ENCODE data around the gene KNDC1.

The KNDC1 gene

GRCh38 chr10:133239990-133240389 is 80.0 kb downstream of the KNDC1 start:
- TF ChIP-seq, protein P1, sequence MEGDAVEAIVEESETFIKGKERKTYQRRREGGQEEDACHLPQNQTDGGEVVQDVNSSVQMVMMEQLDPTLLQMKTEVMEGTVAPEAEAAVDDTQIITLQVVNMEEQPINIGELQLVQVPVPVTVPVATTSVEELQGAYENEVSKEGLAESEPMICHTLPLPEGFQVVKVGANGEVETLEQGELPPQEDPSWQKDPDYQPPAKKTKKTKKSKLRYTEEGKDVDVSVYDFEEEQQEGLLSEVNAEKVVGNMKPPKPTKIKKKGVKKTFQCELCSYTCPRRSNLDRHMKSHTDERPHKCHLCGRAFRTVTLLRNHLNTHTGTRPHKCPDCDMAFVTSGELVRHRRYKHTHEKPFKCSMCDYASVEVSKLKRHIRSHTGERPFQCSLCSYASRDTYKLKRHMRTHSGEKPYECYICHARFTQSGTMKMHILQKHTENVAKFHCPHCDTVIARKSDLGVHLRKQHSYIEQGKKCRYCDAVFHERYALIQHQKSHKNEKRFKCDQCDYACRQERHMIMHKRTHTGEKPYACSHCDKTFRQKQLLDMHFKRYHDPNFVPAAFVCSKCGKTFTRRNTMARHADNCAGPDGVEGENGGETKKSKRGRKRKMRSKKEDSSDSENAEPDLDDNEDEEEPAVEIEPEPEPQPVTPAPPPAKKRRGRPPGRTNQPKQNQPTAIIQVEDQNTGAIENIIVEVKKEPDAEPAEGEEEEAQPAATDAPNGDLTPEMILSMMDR (IDR thresholded peaks at IDR 0.05; ENCODE audit: low read depth, low read length, missing control alignments) = no peak
- H3K4me3 ChIP-seq (replicated peaks; ENCODE audit: low read depth, low read length) = no peak overlapping the region
- DNase-seq (ENCODE audit: extremely low read depth, low read depth) = no peak

DNA sequence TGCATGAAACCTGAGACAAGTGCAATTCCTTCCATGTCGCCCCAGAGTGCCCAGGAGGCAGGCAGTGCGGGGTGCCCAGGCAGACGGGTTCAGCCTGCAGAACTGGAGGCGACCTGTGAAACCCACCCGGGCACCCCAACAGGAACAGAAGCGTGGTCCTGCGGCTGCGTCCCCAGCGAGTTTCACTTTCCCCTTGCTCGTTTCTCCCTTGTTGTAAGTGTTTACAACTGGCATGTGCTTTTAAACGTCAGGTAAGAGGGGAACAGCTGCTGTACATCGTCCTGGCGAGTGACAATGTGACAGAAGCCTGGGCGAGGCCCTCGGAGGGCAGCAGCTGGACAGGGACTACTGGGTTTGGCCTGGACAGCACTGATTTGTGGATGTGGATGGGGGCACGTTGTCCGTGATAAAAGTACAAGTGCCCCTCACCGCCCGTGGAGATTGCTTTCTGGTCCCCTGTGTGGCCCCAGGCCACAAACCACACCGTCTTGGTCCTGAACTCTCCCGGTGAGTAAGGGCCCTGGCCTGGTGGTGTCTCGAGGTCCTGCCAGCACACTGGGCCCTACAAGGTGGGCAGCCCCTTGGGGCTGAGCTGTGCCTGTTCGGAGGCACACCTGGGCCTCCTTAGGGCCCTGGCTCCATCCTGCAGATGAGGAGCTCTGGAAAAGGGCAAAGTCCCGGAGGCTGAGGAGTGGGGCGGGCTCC is 81.6 kb downstream of the KNDC1 start:
- DNase-seq (ENCODE audit: extremely low read depth, low read depth) = no peak
- no peak overlapping the region for H3K4me3 ChIP-seq (replicated peaks; ENCODE audit: low read depth, low read length)
- TF ChIP-seq, protein P1 (IDR thresholded peaks at IDR 0.05; ENCODE audit: low read depth, low read length, missing control alignments) = no peak

DNA sequence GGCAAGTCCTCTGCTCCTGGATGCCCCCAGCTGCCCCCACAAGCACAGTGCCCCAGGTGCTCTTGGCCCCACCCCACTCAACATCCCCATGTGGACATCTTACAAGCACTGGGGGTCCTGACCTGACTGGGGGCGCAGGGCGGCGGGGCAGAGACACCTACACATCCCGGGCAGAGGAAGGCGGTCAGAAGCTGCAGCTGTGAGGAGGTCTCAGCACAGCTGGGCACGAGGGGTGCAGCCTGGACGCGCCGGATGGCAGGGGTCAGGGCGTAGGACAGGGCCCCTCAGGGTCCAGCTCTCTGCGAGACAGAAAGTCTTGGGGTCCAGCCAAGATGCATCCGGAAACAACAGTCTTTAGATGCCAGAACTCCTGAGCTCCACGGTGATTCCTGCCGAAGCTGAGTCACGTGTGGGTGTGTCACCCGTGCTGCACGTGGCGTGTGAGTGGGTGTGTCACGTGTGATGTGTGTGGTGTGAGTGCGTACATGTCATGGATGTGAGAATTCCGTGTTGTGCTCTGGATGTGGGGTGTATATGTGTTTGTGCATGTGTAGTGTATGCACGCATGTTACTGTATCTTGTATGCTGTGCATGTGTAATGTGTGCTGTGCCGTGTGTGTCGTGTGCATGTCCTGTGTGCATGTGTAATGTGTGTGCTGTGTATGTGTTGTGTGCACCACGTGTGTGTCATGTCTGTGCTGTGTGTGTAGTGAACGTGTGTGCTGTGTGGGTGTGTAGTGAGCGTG is 82.8 kb downstream of the KNDC1 start:
- no peak for DNase-seq (ENCODE audit: extremely low read depth, low read depth)
- TF ChIP-seq, protein P1 (IDR thresholded peaks at IDR 0.05; ENCODE audit: low read depth, low read length, missing control alignments) = no peak

GRCh38 chr10:133243593-133243992 is 83.6 kb downstream of the KNDC1 start:
- H3K4me3 ChIP-seq (replicated peaks; ENCODE audit: low read depth, low read length) = no peak overlapping the region
- TF ChIP-seq, protein P1 (IDR thresholded peaks at IDR 0.05; ENCODE audit: low read depth, low read length, missing control alignments) = no peak
- DNase-seq (ENCODE audit: extremely low read depth, low read depth) = no peak

More for the DNA sequence above, 82.8 kb downstream of the KNDC1 start:
- H3K4me3 ChIP-seq (replicated peaks; ENCODE audit: low read depth, low read length) = no peak overlapping the region

- no peak overlapping the region for H3K4me3 ChIP-seq (replicated peaks; ENCODE audit: low read depth, low read length)
- no peak for DNase-seq (ENCODE audit: extremely low read depth, low read depth)
- TF ChIP-seq, protein P1 (IDR thresholded peaks at IDR 0.05; ENCODE audit: low read depth, low read length, missing control alignments) = no peak
Observed at GRCh38 chr10:133245439-133246235, 85.6 kb downstream of the KNDC1 start.

DNA sequence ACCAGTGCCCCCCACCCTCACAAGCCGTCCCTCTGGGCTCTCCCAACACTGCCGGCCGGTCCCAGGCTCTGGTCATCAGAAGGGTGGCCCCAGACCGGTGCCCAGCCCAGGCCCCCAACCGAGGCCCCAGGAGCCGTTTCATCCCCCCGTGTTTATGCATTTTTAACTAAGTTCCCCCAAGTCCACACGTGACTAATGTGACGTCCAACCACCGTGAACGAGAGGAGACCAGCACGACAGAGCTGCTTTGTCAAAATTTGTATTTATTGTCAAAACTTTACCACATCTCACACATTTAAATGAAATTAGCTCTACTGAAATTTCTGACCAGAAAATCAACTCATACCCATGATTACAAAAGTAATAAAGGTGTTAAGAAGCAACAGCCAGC is 86.2 kb downstream of the KNDC1 start:
- TF ChIP-seq, protein P1 (IDR thresholded peaks at IDR 0.05; ENCODE audit: low read depth, low read length, missing control alignments) = no peak
- H3K4me3 ChIP-seq (replicated peaks; ENCODE audit: low read depth, low read length) = no peak overlapping the region
- no peak for DNase-seq (ENCODE audit: extremely low read depth, low read depth)
